GM19238 (cell line): ENCODE measurements around the gene CREB3L1.
"Not testable (repeated sequence)": the region's sequence is repeated elsewhere in the genome, so short reads cannot be mapped to it uniquely, and the experiment has no call there.

Experiments used
- DNase-seq: peaks from one replicate; pipeline ENCODE4 v3.0.0; 2011; ENCODE audit warnings: low spot score; ENCODE audit not compliant: insufficient read length

The CREB3L1 gene

GRCh38 chr11:46248289-46249102 lies 29.0 kb upstream of the CREB3L1 start:
- no peak for DNase-seq

DNA sequence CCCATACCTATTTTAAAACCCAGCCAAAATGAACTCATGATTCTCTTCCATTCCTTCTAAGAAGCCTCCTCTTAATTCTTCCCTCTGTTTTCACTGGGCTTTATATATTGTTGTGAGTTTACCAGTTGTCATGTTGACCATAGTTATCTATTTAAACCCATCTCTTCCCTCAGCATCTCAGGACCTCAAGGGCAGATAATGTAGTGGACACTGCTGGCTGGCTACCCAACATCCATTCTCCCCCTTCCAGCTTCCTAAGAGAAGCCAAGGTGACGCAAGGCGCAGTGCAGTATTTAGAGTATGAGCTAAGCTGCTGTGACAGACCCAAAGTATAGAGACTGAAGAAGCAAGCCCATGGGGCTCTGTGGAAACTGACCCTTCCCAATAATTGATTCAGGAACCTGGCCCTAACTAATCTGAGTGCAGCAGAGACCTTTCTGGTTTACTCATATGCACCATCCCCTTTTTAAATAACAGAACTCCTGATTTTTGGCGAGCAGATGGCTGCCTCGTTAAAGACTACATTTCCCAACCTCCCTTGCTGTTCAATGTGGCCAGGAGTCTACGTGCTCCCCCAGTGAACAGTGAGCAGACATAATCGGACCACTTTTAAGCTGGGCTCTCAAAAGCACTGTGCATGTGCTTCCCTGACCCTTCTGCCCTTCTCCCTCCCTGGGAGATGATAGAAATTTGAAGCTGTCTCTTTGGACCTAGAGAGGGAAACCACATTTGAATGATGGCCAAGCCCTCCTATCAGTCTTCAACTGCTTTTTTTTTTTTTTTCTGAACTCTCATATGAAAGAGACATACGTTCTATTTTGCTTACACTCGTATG lies 28.1 kb upstream of the CREB3L1 start:
- no peak for DNase-seq

- DNase-seq, result no peak
Measured at GRCh38 chr11:46249938-46250744, 27.3 kb upstream of the CREB3L1 start.

DNA sequence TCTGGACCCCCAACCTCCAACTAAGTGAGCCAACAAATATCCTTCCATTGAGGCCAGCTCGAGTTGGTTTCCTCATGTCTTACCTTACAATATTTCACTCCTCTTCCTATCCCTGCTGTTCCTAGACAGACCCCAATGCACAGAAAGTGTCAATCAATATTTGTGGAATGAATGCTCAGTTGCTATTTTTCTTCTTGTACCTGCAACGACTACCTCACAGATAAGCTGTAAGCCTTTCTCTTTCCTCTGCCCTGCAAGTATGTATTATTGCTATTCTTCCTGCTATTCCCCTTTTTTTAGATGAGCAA lies 26.8 kb upstream of the CREB3L1 start:
- no peak for DNase-seq

- DNase-seq, result no peak
Measured at GRCh38 chr11:46251954-46252353, 25.5 kb upstream of the CREB3L1 start.

- no peak for DNase-seq
Measured at GRCh38 chr11:46252373-46252914, 25.0 kb upstream of the CREB3L1 start.

GRCh38 chr11:46253258-46254132 lies 24.0 kb upstream of the CREB3L1 start:
- DNase-seq, result no peak

- no peak for DNase-seq
Measured at GRCh38 chr11:46254133-46254491, 23.4 kb upstream of the CREB3L1 start.

DNA sequence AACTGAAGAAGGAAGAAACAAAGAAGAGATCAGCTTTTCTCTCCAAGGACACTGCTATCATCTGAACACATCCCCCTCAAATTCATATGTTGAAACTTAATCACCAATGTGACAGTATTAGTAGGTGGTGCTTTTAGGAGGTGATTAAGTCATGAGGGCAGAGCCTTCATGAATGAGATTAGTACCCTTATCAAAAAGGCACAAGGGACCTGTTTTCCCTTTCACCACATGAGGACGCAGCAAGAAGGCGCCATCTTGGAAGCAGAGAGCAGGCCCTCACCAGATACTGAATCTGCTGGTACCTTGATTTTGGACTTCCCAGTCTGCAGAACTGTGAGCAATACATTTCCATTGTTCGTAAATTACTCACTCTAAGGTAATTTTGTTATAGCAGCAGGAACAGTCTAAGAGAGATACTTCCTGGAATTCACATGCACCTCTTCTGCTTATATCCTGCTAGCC lies 20.9 kb upstream of the CREB3L1 start:
- no peak for DNase-seq

DNA sequence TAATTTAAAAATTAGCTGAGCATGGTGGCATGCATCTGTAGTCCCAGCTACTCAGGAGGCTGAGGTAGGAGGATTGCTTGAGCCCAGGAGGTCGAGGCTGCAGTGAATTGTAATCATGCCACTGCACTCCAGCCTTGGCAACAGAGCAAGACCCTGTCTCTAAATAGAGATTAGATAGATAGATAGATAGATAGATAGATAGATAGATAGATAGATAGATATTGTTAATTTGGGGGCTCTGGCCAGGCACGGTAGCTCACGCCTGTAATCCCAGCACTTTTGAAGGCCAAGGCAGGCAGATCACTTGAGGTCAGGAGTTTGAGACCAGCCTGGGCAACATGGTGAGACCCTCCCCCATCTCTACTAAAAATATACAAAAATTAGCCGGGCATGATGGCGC lies 18.1 kb upstream of the CREB3L1 start:
- DNase-seq, result not testable (repeated sequence)

GRCh38 chr11:46259971-46260560 lies 17.4 kb upstream of the CREB3L1 start:
- no peak for DNase-seq

DNA sequence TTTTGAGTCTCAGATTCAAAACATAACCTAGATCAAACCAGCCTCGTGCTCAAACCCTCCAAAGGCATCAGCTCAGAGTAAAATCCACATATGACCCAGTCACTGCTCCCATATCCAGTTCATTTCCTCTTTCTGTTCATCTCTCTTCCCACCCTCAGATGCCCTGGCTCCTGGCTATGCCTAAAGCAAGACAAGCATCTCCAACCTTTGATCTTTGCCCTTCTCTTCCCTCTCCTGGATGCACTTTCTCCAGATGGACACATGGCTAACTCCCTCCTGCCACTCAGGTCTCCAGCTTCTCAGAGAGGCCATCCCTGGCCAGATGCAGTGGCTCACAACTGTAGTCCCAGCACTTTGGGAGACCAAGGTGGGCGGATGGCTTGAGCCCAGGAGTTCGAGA lies 14.3 kb upstream of the CREB3L1 start:
- DNase-seq, result no peak

- no peak for DNase-seq
Measured at GRCh38 chr11:46264030-46264429, 13.4 kb upstream of the CREB3L1 start.

DNA sequence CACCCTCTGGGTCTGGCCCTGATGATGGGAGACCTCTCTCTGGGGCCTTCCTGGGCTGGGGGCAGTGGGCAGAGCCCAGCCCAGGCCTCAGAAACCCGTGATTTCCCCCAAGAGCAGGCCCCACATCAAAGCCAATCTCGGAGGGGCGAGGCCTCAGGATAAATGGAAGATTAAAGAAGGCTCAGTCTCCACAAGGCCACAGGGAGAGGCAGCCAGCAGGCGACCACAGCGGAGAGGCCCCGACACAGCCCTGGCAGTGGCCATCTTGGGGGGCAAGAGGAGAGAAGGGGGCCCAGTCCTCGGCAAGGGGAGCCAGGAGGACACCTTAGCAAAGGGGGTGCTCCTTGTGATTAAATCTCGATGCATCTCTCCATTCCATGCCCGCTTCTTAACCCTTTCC lies 12.5 kb upstream of the CREB3L1 start:
- no peak for DNase-seq

DNA sequence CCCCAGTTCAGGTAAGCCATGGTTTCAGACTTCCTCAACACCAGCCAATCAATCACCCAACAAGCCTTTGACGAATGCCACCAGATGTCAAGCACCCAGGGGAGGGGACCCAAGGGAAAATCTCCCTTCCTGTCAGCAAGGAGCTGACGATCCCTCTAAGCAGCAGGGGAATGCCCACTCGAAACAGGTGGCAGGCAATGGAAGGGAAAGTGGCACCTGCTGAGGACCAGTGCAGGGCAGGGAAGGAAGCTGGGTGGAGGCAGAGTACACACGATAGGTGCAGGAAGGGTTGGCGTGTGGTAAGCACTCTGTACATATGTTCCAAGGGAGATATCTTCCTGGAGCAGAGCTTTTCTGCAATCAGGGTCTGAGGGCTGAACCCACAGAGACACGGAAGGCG lies 11.7 kb upstream of the CREB3L1 start:
- DNase-seq, result no peak

DNA sequence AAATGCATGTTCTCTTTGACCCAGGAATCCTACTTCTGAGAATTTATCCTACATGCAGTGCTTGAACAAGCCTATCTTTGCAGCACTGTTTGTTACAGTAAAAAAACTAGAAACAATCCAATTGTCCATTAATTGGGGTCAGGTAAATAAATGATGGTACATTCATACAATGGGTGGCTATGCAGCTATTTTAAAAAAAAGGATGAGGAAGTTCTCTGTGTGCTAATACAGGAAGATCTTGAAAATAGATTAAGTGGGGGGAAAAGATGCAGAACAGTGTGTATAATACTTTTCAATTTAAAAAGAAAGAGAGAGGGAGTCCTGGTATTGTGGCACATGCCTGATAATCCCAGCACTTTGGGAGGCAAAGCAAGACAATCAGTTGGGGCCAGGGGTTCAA lies 9.5 kb upstream of the CREB3L1 start:
- DNase-seq, result no peak

DNA sequence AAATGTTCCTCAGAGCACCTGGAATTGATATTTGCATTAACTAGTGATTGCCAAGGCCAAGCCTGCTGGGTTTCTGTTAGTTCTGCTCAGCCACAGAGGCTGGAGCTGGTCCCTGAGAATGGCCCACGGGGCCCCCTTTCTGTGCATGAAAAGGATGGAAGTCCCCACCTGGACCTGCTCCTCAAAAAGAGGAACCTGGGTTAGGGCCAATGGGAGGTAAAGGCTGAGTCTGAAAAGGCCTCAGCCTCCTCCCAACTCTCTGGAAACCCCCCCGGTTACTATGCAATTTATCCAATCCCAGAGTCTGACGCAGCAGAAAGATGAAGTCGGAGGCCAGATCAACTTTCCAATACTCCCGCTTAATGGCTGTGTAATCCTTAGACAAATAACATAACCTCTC lies 6.8 kb upstream of the CREB3L1 start:
- no peak for DNase-seq

DNA sequence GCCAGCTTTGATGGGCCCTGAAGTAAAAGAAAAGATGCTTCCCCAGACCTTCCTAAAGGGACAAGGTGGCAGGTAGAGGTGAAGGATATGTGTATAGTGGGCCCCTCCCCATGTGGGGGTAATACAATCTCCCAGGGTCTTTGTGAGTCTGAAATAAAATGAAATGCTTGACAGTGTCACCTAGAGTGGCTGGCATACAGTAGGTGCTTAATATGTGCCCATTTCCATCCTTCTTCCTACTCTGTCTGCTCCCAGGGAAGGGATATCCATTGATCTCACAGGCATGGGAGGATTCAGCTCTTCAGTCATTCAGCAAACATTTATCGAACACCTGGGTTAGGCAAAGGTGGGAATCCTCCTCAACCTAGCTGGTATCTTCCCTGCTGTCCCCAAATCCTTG lies 6.1 kb upstream of the CREB3L1 start:
- DNase-seq, result no peak

DNA sequence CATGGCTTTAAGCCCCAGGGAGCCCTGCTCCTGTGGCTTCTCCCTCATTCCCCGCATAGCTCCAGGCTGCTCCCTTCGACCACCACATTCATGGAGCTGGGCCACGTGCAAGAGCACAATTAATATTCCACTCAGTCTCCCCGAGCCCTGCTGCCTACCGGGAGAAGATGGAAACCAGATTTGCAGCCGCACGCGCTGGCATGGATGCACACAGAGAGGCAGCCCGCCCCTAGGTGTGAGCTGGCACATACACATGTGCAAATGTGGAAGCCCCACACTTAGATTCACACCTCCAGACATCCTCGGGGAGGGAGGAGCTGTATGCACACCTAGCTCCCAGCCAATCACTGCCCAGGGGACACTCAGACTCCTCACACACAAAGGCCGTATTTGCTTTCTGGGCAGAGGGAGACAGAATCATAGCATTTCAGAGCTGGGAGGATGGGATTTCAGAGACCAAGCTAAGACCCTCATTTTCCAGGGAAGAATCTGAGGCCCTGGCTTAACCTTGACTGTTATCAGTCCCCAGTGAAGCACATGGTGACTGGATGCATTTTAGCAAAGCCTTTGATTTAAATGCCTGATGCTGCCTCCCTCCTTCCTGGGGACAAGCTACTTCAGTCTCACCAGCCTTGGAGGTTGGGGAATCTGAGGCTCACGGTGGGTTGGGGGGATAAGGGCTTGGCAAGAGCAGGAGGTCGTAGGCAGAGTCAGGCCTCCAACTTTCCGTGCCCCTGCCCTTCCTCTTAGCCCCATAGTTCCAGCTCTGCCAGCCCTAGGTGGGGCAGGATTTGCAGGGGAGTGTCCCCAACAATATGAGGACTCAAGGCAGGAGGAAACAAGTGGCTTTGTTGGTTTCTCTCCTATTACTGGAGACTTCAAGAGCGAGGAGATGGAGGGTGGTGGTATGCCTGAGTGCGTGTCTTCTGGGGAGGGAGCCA lies 5.3 kb upstream of the CREB3L1 start:
- no peak for DNase-seq
